Measurements from ENCODE around the gene NR1D1.

The NR1D1 gene

GRCh38 chr17:40122136-40122998 is 22.0 kb upstream of the NR1D1 start:
- Histone ChIP-seq H3K18ac (ENCODE audit: low read depth in 1 of 2, low read length in 2 of 2) (peak overlapping the region; percentile 95 to 100), H2AK5ac (ENCODE audit: low read length, severe bottlenecking) (no peak overlapping the region), H3K27ac (ENCODE audit: low read length, poor library complexity, severe bottlenecking) (peak overlapping the region; percentile 97), H3K4me1 (ENCODE audit: control insufficient read depth, insufficient read depth, low read depth, low read length) (peaks cover 9% of the 10 kb centered on the region), H3K4me2 (ENCODE audit: low read length, poor library complexity, severe bottlenecking) (peak overlapping the region; percentile 77), H3K4me3 (ENCODE audit: insufficient read depth in 1 of 2, low read depth in 1 of 2, low read length in 2 of 2) (peak overlapping the region; percentile 95 to 99), H3K79me1 (replicated peaks; ENCODE audit: low read length, poor library complexity, severe bottlenecking) (peaks cover 10% of the 10 kb centered on the region), H3K23ac (ENCODE audit: low read length in 2 of 2) (peak overlapping the region in 1 of 2 experiments; percentile 87), H4K91ac (ENCODE audit: low read length) (peak overlapping the region; percentile 98), H2BK15ac (ENCODE audit: low read depth, poor library complexity, severe bottlenecking) (peak overlapping the region; percentile 96), H2AFZ (ENCODE audit: low read depth, low read length) (no peak overlapping the region), H3K9ac (ENCODE audit: low read length) (peak overlapping the region; percentile 93), H4K8ac (ENCODE audit: low read length) (peak overlapping the region; percentile 87), H3K4ac (ENCODE audit: low read depth in 1 of 2, low read length in 2 of 2) (peak overlapping the region; percentile 93 to 95), H3K9me3 (ENCODE audit: control insufficient read depth, low read length) (no peaks in the 10 kb centered on the region), H3K36me3 (ENCODE audit: control insufficient read depth in 1 of 2, insufficient read depth in 2 of 2, low read depth in 1 of 2, low read length in 2 of 2) (peaks cover 16 to 23% of the 10 kb centered on the region in 2 experiments), H2BK5ac (ENCODE audit: low read depth, low read length, poor library complexity, severe bottlenecking) (peak overlapping the region; percentile 99), H2BK120ac (ENCODE audit: low read depth, low read length) (peak overlapping the region; percentile 100), H2BK12ac (ENCODE audit: low read length in 2 of 2) (peak overlapping the region in 1 of 2 experiments; percentile 59), H3K27me3 (ENCODE audit: control insufficient read depth in 1 of 2, insufficient read depth in 1 of 2, low read length in 2 of 2) (no peaks in the 10 kb centered on the region), H3K14ac (ENCODE audit: low read length in 2 of 2) (peak overlapping the region; percentile 57 to 98)
- DNase-seq: peak; percentile 68
- 0% methylated on average over 25 of the region's 97 CpGs for WGBS

- Histone ChIP-seq H3K4me2 (ENCODE audit: low read length, poor library complexity, severe bottlenecking) (peak within 1 kb of the TSS; percentile 77), H3K79me1 (replicated peaks; ENCODE audit: low read length, poor library complexity, severe bottlenecking) (peaks cover 10% of the 10 kb centered on the region), H3K18ac (ENCODE audit: low read depth in 1 of 2, low read length in 2 of 2) (peak within 1 kb of the TSS; percentile 96 to 100), H3K4ac (ENCODE audit: low read depth in 1 of 2, low read length in 2 of 2) (peak within 1 kb of the TSS; percentile 93 to 95), H3K27ac (ENCODE audit: low read length, poor library complexity, severe bottlenecking) (peak within 1 kb of the TSS; percentile 97), H4K8ac (ENCODE audit: low read length) (peak within 1 kb of the TSS; percentile 87), H2BK120ac (ENCODE audit: low read depth, low read length) (peak within 1 kb of the TSS; percentile 100), H3K27me3 (ENCODE audit: control insufficient read depth in 1 of 2, insufficient read depth in 1 of 2, low read length in 2 of 2) (no peaks in the 10 kb centered on the region), H3K4me3 (ENCODE audit: insufficient read depth in 1 of 2, low read depth in 1 of 2, low read length in 2 of 2) (peak within 1 kb of the TSS; percentile 95 to 99), H3K23ac (ENCODE audit: low read length in 2 of 2) (peak within 1 kb of the TSS in 1 of 2 experiments; percentile 87), H3K4me1 (ENCODE audit: control insufficient read depth, insufficient read depth, low read depth, low read length) (peaks cover 7% of the 10 kb centered on the region), H2AK5ac (ENCODE audit: low read length, severe bottlenecking) (peak within 1 kb of the TSS; percentile 65), H3K36me3 (ENCODE audit: control insufficient read depth in 1 of 2, insufficient read depth in 2 of 2, low read depth in 1 of 2, low read length in 2 of 2) (peaks cover 8 to 15% of the 10 kb centered on the region in 2 experiments), H3K14ac (ENCODE audit: low read length in 2 of 2) (peak within 1 kb of the TSS; percentile 57 to 98), H4K91ac (ENCODE audit: low read length) (peak within 1 kb of the TSS; percentile 98), H3K9me3 (ENCODE audit: control insufficient read depth, low read length) (no peaks in the 10 kb centered on the region), H2BK15ac (ENCODE audit: low read depth, poor library complexity, severe bottlenecking) (peak within 1 kb of the TSS; percentile 96), H2BK12ac (ENCODE audit: low read length in 2 of 2) (peak within 1 kb of the TSS in 1 of 2 experiments; percentile 59), H2AFZ (ENCODE audit: low read depth, low read length) (no peak within 1 kb of the TSS), H2BK5ac (ENCODE audit: low read depth, low read length, poor library complexity, severe bottlenecking) (peak within 1 kb of the TSS; percentile 99), H3K9ac (ENCODE audit: low read length) (peak within 1 kb of the TSS; percentile 93)
- 0% methylated on average over 32 of the region's 82 CpGs for WGBS
- peak; percentile 85 for DNase-seq
Observed at GRCh38 chr17:40121181-40122135, 21.1 kb upstream of the NR1D1 start, which contains the start of gene MSL1. TSS of gene MSL1 (plus strand) at chr17:40121971. CDS start at chr17:40122613, 642 bp downstream.

- no peak overlapping the region for H3K23ac ChIP-seq (ENCODE audit: low read length in 2 of 2)
- peaks cover 27% of the 10 kb centered on the region for H3K4me1 ChIP-seq (ENCODE audit: control insufficient read depth, insufficient read depth, low read depth, low read length)
- no peak overlapping the region for H2BK15ac ChIP-seq (ENCODE audit: low read depth, poor library complexity, severe bottlenecking)
- peak overlapping the region; percentile 83 for H2AK5ac ChIP-seq (ENCODE audit: low read length, severe bottlenecking)
- peak overlapping the region; percentile 33 for H4K8ac ChIP-seq (ENCODE audit: low read length)
- H4K91ac ChIP-seq (ENCODE audit: low read length): peak overlapping the region; percentile 64
- H2BK12ac ChIP-seq (ENCODE audit: low read length in 2 of 2): peak overlapping the region in 1 of 2 experiments; percentile 45
- no peak overlapping the region for H2AFZ ChIP-seq (ENCODE audit: low read depth, low read length)
- H3K79me1 ChIP-seq (replicated peaks; ENCODE audit: low read length, poor library complexity, severe bottlenecking): peaks cover 7% of the 10 kb centered on the region
- no peak overlapping the region for H3K18ac ChIP-seq (ENCODE audit: low read depth in 1 of 2, low read length in 2 of 2)
- peak overlapping the region; percentile 98 for H3K27ac ChIP-seq (ENCODE audit: low read length, poor library complexity, severe bottlenecking)
- H3K4ac ChIP-seq (ENCODE audit: low read depth in 1 of 2, low read length in 2 of 2): no peak overlapping the region
- no peaks in the 10 kb centered on the region for H3K9me3 ChIP-seq (ENCODE audit: control insufficient read depth, low read length)
- H3K9ac ChIP-seq (ENCODE audit: low read length): no peak overlapping the region
- peak overlapping the region; percentile 10 for H3K4me2 ChIP-seq (ENCODE audit: low read length, poor library complexity, severe bottlenecking)
- H3K14ac ChIP-seq (ENCODE audit: low read length in 2 of 2): no peak overlapping the region
- H3K36me3 ChIP-seq (ENCODE audit: control insufficient read depth in 1 of 2, insufficient read depth in 2 of 2, low read depth in 1 of 2, low read length in 2 of 2): peaks cover 3 to 4% of the 10 kb centered on the region in 2 experiments
- WGBS: 56% methylated on average over 1 of the region's 2 CpGs
- H3K4me3 ChIP-seq (ENCODE audit: insufficient read depth in 1 of 2, low read depth in 1 of 2, low read length in 2 of 2): no peak overlapping the region
- DNase-seq: no peak
- no peak overlapping the region for H2BK120ac ChIP-seq (ENCODE audit: low read depth, low read length)
- peak overlapping the region; percentile 37 for H2BK5ac ChIP-seq (ENCODE audit: low read depth, low read length, poor library complexity, severe bottlenecking)
- no peaks in the 10 kb centered on the region for H3K27me3 ChIP-seq (ENCODE audit: control insufficient read depth in 1 of 2, insufficient read depth in 1 of 2, low read length in 2 of 2)
Observed at GRCh38 chr17:40115101-40115436, 14.7 kb upstream of the NR1D1 start.

Data from mesenchymal stem cell (in vitro differentiated cells and primary cell).